COLO668 (cell line): Measurements from ENCODE around the gene ELOVL5.

Source experiments
- DNase-seq: peaks from one replicate; lab custom pipeline; 2025; ENCODE audit not compliant: unreplicated experiment; lab: John Stamatoyannopoulos, UW

ELOVL5 gene

GRCh38 chr6:53244399-53244931, 104.3 kb downstream of the ELOVL5 start:
- DNase-seq = no peak

- no peak for DNase-seq
Observed at GRCh38 chr6:53241938-53242337, 106.8 kb downstream of the ELOVL5 start.

- no peak for DNase-seq
Observed at GRCh38 chr6:53240761-53241160, 108.0 kb downstream of the ELOVL5 start.

GRCh38 chr6:53240139-53240538, 108.6 kb downstream of the ELOVL5 start:
- no peak for DNase-seq

- peak; percentile 40 for DNase-seq
Observed at GRCh38 chr6:53239526-53239925, 109.2 kb downstream of the ELOVL5 start.

GRCh38 chr6:53238311-53238710, 110.4 kb downstream of the ELOVL5 start:
- no peak for DNase-seq

- no peak for DNase-seq
Observed at GRCh38 chr6:53236241-53236640, 112.5 kb downstream of the ELOVL5 start.

- DNase-seq = no peak
Observed at GRCh38 chr6:53235508-53235907, 113.2 kb downstream of the ELOVL5 start.

- no peak for DNase-seq
Observed at GRCh38 chr6:53233309-53233708, 115.4 kb downstream of the ELOVL5 start.

- no peak for DNase-seq
Observed at GRCh38 chr6:53230775-53231467, 117.8 kb downstream of the ELOVL5 start.

- no peak for DNase-seq
Observed at GRCh38 chr6:53227847-53228246, 120.9 kb downstream of the ELOVL5 start.

- DNase-seq = no peak
Observed at GRCh38 chr6:53220605-53221004, 128.1 kb downstream of the ELOVL5 start.
